DND-41 (cell line): Measurements from ENCODE around the gene GABRG3.

ENCODE experiments used
- ATAC-seq: fragments of 200-7000 bp; cut with Tn5 transposase; 3 replicates; pipeline ENCODE4 v1.9.1; 2021; ENCODE audit warnings: low read depth; ENCODE audit not compliant: insufficient read depth
- DNase-seq: peaks from one replicate; pipeline ENCODE4 v3.0.0-alpha.2; 2020
- H2AFZ ChIP-seq: 2 replicates; pipeline ENCODE4 v1.6.0; 2012; ENCODE audit warnings: low read depth, low read length
- H3K27ac ChIP-seq: 2 replicates; pipeline ENCODE4 v1.5.1; 2012; ENCODE audit warnings: low read length, inconsistent platforms
- H3K27me3 ChIP-seq: fragments of 200-600 bp; sonication (generic); 2 replicates; pipeline ENCODE4 v1.6.0; 2012; ENCODE audit warnings: low read length, mild to moderate bottlenecking, inconsistent platforms; ENCODE audit not compliant: insufficient read depth, poor library complexity
- H3K36me3 ChIP-seq: 2 replicates; pipeline ENCODE4 v1.5.1; 2012; ENCODE audit warnings: low read length, inconsistent platforms; ENCODE audit not compliant: insufficient read depth
- H3K4me1 ChIP-seq: 2 replicates; pipeline ENCODE4 v1.5.1; 2012; ENCODE audit warnings: mild to moderate bottlenecking, low read length; ENCODE audit not compliant: insufficient read depth
- H3K4me2 ChIP-seq: 2 replicates; pipeline ENCODE4 v1.6.0; 2012; ENCODE audit warnings: mild to moderate bottlenecking, moderate library complexity, low read length, inconsistent platforms; ENCODE audit not compliant: insufficient read depth
- H3K4me3 ChIP-seq, 2 experiments: fragments of 200-600 bp in 1 of 2; shearing (Covaris generic) in 1 of 2; 2 replicates each; pipeline ENCODE4 v1.5.1; 2012 to 2016; ENCODE audit warnings: inconsistent platforms in 2 of 2, low read length in 2 of 2, mild to moderate bottlenecking in 2 of 2, low read depth in 1 of 2, moderate library complexity in 1 of 2
- H3K79me2 ChIP-seq: 2 replicates; pipeline ENCODE4 v1.6.0; 2012; ENCODE audit warnings: low read length, inconsistent platforms; ENCODE audit not compliant: insufficient read depth
- H3K9ac ChIP-seq: 2 replicates; pipeline ENCODE4 v1.6.0; 2012; ENCODE audit warnings: low read depth, mild to moderate bottlenecking, inconsistent platforms, low read length, moderate library complexity
- H3K9me3 ChIP-seq: 2 replicates; pipeline ENCODE4 v1.5.1; 2012; ENCODE audit warnings: low read length, moderate library complexity, mild to moderate bottlenecking, inconsistent platforms; ENCODE audit not compliant: insufficient read depth, severe bottlenecking
- H4K20me1 ChIP-seq: 2 replicates; pipeline ENCODE4 v1.6.0; 2012; ENCODE audit warnings: low read length; ENCODE audit not compliant: insufficient read depth
- EZH2 ChIP-seq: IDR thresholded peaks from 3 replicates; pipeline ENCODE4 v1.6.1; 2012; ENCODE audit warnings: borderline replicate concordance, low read depth, mild to moderate bottlenecking, moderate library complexity, low read length, inconsistent platforms; ENCODE audit not compliant: severe bottlenecking
- TF ChIP-seq, protein P1 (sequence below): IDR thresholded peaks from 2 replicates; pipeline ENCODE4 v1.5.1; 2012; ENCODE audit warnings: borderline replicate concordance, low read length, moderate library complexity, mild to moderate bottlenecking; ENCODE audit not compliant: poor library complexity, severe bottlenecking; ENCODE audit errors: extremely low read depth

GABRG3 gene

DNA sequence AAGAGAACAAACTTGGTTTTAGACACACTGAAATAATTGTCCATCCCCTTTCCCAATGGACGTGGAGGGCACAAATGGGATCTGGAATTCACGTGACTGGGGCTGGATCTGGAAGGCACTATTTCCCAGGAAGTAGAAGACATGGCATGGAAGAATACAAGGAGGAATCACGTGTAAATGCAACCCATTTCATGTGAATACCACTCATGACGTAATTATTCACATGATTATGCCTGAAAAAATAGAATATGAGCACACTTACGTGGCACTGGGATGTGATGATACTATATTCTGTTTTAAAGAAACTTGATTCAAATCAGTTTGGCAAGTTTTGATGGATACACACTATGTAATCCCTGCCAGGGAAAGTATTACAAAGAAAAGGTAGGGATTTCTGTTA lies 477.3 kb downstream of the GABRG3 start:
- H3K36me3 ChIP-seq = no peaks in the 10 kb centered on the region
- H4K20me1 ChIP-seq = no peaks in the 10 kb centered on the region
- no peak overlapping the region for H3K4me2 ChIP-seq
- no peak overlapping the region for H3K27ac ChIP-seq
- no peaks in the 10 kb centered on the region for H3K27me3 ChIP-seq
- H3K9me3 ChIP-seq = no peaks in the 10 kb centered on the region
- H3K4me3 ChIP-seq = no peak overlapping the region
- no peaks in the 10 kb centered on the region for H3K79me2 ChIP-seq
- no peak for ATAC-seq
- no peak overlapping the region for H2AFZ ChIP-seq
- H3K9ac ChIP-seq = no peak overlapping the region
- H3K4me1 ChIP-seq = no peaks in the 10 kb centered on the region
- DNase-seq = no peak
- TF ChIP-seq, protein P1, sequence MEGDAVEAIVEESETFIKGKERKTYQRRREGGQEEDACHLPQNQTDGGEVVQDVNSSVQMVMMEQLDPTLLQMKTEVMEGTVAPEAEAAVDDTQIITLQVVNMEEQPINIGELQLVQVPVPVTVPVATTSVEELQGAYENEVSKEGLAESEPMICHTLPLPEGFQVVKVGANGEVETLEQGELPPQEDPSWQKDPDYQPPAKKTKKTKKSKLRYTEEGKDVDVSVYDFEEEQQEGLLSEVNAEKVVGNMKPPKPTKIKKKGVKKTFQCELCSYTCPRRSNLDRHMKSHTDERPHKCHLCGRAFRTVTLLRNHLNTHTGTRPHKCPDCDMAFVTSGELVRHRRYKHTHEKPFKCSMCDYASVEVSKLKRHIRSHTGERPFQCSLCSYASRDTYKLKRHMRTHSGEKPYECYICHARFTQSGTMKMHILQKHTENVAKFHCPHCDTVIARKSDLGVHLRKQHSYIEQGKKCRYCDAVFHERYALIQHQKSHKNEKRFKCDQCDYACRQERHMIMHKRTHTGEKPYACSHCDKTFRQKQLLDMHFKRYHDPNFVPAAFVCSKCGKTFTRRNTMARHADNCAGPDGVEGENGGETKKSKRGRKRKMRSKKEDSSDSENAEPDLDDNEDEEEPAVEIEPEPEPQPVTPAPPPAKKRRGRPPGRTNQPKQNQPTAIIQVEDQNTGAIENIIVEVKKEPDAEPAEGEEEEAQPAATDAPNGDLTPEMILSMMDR = no peak
- no peak for TF ChIP-seq EZH2

DNA sequence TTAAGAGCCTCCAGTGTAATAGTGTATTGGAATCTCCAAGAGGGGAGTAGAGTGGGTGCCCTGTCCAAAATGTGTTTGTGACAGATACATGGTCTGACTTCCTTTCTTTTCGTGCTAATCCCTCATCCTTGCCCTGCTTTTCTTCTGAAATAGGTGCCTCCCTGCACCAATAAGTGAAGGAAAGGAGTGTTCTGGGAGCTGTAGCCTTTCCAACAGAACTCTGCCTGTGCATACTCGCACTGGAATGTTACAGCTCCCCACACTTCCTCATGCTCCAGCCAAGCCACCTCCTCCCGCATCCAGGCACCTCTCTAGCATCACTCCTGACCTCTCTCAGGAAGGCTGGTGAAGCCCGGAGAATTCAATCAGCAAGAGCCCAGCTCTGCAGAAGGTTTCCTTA lies 478.0 kb downstream of the GABRG3 start:
- Histone ChIP-seq H3K4me1 (no peaks in the 10 kb centered on the region), H4K20me1 (no peaks in the 10 kb centered on the region), H3K27ac (no peak overlapping the region), H3K79me2 (no peaks in the 10 kb centered on the region), H3K4me3 (no peak overlapping the region), H3K9me3 (no peaks in the 10 kb centered on the region), H2AFZ (no peak overlapping the region), H3K36me3 (no peaks in the 10 kb centered on the region), H3K4me2 (no peak overlapping the region), H3K9ac (no peak overlapping the region), H3K27me3 (no peaks in the 10 kb centered on the region)
- ATAC-seq = no peak
- TF ChIP-seq EZH2 = no peak
- TF ChIP-seq, protein P1 = no peak
- DNase-seq = no peak

DNA sequence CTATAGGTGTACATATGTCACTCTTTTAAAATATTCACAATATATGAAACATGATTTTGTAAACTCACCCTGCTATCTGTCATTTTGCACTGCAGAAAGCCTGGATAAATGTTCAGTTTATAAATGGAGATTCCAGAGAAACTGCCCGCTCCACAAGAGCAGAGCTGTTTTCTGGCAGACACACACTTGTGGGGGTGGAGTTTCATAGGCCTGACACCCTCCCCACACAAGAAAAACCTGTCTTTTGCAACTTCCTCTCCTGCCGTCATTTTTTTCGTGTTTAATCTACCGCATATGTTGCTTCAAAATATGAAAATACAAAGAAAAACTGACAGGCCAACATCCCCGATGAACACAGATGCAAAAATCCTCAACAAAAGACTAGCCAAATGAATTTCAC lies 479.0 kb downstream of the GABRG3 start:
- DNase-seq = no peak
- Histone ChIP-seq H4K20me1 (no peaks in the 10 kb centered on the region), H3K4me3 (no peak overlapping the region), H3K9me3 (no peaks in the 10 kb centered on the region), H3K4me2 (no peak overlapping the region), H3K36me3 (no peaks in the 10 kb centered on the region), H3K79me2 (no peaks in the 10 kb centered on the region), H3K27ac (no peak overlapping the region), H3K4me1 (no peaks in the 10 kb centered on the region), H3K9ac (no peak overlapping the region), H3K27me3 (no peaks in the 10 kb centered on the region), H2AFZ (no peak overlapping the region)
- TF ChIP-seq, protein P1 = no peak
- TF ChIP-seq EZH2 = no peak
- ATAC-seq = no peak
